GM12801 (cell line): ENCODE data around the gene LRRIQ1.

Experiments used
- CTCF ChIP-seq: IDR thresholded peaks from one replicate; pipeline ENCODE4 v1.5.1; 2011; ENCODE audit warnings: control low read depth; ENCODE audit not compliant: insufficient read length; ENCODE audit errors: extremely low read depth

The LRRIQ1 gene

GRCh38 chr12:85036234-85036707, at the start of gene LRRIQ1, which contains the start of gene TSPAN19:
TSS of gene LRRIQ1 (plus strand) at chr12:85036351. CDS start at chr12:85038177, 1,826 bp downstream.
TSS of gene TSPAN19 (minus strand) at chr12:85036277. CDS start at chr12:85029946, 6,331 bp downstream.
- TF ChIP-seq CTCF: no peak

GRCh38 chr12:84986586-84986985, 49.6 kb upstream of the LRRIQ1 start:
- no peak for TF ChIP-seq CTCF

GRCh38 chr12:84994426-84994825, 41.7 kb upstream of the LRRIQ1 start:
- no peak for TF ChIP-seq CTCF

- TF ChIP-seq CTCF: no peak
These were observed 40.5 kb upstream of the LRRIQ1 start for GRCh38 chr12:84995641-84996040.

- no peak for TF ChIP-seq CTCF
These were observed 39.4 kb upstream of the LRRIQ1 start for GRCh38 chr12:84996759-84997158.

- no peak for TF ChIP-seq CTCF
These were observed 37.8 kb upstream of the LRRIQ1 start for GRCh38 chr12:84998341-84998740.

GRCh38 chr12:85000729-85001128, 35.4 kb upstream of the LRRIQ1 start:
- TF ChIP-seq CTCF: no peak
